HG03064 (cell line): Measurements from ENCODE around the gene MTX2.
"Not testable (repeated sequence)": the region's sequence is repeated elsewhere in the genome, so short reads cannot be mapped to it uniquely, and the experiment has no call there.

Source experiments
- ATAC-seq: cut with Tn5 transposase; IDR thresholded peaks from one replicate; pipeline ENCODE4 v1.9.1; 2021; ENCODE audit warnings: low read depth; ENCODE audit not compliant: unreplicated experiment

The MTX2 gene

DNA sequence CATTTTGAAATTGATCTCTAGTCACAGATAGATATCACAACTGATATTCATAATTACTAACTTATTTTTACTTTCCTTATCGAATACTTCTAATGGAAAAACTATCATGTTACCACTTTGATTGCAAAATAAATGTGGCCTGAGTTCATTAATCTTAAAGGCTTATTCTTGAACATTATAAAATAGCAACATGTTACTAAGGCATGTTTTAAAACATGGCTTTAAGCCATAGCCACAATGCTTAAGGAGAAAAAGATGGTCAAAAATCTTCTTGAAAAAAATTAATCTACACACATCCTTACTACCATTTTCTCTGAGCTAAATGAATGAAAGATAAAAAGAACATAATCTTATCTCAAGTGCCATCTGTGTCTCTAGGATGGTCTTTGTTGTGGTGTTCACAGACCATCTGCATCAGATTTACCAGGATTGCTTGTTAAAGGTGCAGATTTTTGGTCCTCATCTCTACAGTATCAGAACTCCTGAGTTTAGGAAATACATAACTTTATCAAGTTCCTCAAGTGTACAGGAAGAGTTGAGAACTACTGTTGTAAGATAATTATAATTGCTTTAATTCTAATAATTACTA lies 15.3 kb downstream of the MTX2 start:
- ATAC-seq: no peak

- ATAC-seq: no peak
Observed at GRCh38 chr2:176285321-176285720, 16.1 kb downstream of the MTX2 start.

GRCh38 chr2:176291335-176291734 lies 22.1 kb downstream of the MTX2 start:
- ATAC-seq: no peak

- peak; percentile 96 for ATAC-seq
Observed at GRCh38 chr2:176291809-176292283, 22.6 kb downstream of the MTX2 start.

GRCh38 chr2:176292608-176293007 lies 23.4 kb downstream of the MTX2 start:
- no peak for ATAC-seq

GRCh38 chr2:176293334-176293733 lies 24.1 kb downstream of the MTX2 start:
- ATAC-seq: no peak

DNA sequence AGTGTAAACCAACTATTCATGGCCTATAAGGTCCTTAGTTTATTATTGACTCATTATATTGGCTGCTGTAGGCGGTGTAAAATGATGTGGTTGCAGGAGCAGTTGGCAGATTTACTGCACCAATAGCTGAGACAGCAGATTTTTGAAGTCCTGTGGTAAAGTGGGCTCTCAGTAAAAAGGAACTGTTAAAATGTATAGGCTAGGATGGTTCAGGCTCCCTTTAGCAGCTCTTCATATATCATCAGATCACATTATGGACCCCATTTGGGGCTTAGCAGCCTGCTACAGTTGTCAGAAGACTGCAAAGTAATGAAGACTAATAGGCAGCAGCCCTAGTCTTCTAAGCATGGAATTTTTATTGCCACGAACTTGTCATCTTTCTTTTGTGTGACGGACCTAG lies 27.8 kb downstream of the MTX2 start:
- ATAC-seq: no peak

- ATAC-seq: no peak
Observed at GRCh38 chr2:176297737-176298136, 28.5 kb downstream of the MTX2 start.

GRCh38 chr2:176306020-176306419 lies 36.8 kb downstream of the MTX2 start:
- ATAC-seq: not testable (repeated sequence)

DNA sequence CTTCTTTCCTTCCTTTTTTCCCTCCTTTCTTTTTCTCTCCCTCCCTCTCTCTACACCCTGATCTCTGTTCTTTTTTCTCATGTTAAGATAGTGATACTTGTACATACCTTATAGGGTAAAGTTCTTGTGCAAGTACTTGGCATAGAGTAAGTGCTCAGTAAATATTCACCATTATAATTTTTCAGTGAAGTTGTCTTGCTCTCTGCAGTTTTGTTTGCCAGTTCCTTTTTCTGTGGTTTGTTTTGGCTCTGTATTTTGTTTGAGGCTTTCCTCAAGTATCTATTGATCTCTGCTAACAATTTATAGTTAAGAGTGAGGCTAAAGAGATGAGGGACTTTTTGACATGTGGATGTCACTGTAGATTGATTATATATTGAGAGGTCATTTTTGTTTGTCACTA lies 48.0 kb downstream of the MTX2 start:
- no peak for ATAC-seq

DNA sequence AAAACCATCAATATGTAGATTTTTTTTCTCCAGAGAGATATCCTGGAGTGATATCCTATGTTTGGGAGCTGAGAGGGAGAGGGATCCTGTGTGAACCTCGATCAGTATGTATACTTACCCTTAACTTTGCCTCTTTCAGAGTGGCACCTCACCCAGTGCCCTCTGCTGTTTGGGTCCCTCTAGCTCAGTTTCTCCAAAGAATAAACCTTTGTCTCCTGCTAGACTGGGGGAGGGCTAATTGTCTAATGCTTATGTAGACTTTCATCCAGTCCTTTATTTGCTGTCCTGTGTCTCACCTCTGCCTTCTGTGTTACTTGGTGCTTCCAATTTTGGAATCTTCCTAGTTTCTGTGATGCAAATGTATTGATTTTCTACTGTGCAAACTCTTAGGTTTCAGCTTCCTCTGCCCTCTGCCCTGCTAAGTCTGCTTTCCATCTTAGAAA lies 48.4 kb downstream of the MTX2 start:
- no peak for ATAC-seq

- no peak for ATAC-seq
Observed at GRCh38 chr2:176321916-176322315, 52.7 kb downstream of the MTX2 start.

DNA sequence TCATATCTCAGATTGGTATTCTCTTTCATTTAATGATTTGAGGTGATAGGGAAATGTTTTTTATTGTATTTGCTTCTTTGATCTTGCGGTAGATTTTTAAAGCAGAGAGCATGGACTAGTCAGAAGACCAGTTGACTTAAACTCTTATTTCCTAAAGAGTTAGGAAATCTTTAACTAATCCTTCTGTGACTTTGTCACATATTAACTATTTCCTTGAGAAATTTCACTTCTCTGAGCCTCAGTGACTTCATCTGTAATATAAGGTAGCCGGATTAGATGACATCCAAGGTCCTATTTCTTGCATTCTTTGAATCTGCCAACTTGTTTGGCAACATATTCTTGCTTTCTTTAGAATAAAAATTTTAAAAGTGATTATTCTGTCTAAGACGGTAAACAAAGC lies 55.6 kb downstream of the MTX2 start:
- no peak for ATAC-seq

DNA sequence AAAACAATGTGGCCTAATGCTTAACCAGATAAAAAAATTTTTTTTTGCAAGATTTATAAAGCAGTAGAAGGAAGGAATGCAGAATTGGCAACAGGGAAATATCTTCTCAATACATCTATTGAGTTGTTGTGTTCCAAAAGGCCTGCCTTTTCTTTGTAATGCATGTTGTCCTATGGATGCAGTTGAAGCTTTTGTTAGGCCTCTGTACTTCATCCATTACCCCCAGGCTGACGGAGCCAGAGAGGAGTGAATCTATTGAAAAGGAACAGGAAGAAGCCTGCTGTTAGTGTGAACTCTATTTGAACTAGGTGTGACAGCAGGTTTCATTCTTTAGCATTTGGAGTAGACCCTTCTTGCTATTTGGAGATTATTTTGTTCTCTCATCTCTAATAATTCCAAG lies 56.5 kb downstream of the MTX2 start:
- ATAC-seq: no peak

DNA sequence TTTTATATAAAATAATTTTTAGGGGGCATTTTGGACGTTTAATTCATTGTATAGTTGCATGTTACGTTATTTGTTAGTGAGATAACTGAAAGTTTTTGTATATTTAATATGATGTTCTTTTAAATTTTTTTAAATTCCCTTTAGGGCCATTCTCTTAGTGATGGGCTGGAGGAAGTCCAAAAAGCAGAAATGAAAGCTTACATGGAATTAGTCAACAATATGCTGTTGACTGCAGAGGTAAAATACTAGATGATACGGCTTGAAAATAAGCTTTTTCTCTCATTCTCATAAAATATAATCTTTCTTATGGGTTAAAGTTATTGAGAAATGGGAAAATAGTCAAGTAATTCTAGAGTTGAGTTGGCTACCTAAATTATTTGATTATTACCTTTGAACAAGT lies 58.9 kb downstream of the MTX2 start:
- no peak for ATAC-seq

DNA sequence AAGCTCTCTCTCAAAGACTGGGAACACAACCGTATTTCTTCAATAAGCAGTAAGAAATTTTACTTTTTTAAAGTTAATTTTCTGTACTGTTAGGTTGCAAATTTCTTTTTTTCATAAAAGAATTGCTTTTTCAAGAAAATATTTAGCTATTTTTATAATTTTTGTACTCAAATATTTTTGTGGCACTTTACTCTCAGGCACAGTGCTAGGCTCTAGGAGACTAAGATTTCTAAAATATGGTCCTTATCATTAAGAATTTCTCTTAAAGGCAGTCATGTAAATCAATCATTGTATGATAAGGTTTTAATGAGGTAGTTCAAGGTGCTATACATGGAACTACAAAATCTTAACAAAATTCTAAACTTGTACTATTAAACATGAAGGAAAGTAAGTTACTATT lies 61.4 kb downstream of the MTX2 start:
- no peak for ATAC-seq

- ATAC-seq: no peak
Observed at GRCh38 chr2:176331646-176332045, 62.4 kb downstream of the MTX2 start.

- no peak for ATAC-seq
Observed at GRCh38 chr2:176334729-176335128, 65.5 kb downstream of the MTX2 start.

DNA sequence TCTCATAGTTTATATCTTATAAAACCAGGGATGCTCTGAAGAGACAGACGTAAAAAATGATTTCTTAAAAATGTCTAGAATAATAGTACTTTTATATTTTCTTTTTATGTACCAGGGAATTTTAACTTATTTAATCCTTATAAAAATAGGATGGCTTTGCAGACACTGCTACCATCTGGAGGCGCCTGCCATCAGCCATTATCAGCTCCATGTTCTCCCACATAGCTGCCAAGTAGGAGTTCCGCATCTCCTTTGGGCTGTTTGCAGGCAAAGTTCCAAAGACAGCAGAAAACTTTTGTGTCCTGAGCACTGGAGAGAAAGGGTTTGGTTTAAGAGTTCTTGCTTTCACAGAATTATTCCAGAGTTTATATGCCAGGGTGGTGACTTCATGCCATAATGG lies 69.2 kb downstream of the MTX2 start:
- no peak for ATAC-seq

DNA sequence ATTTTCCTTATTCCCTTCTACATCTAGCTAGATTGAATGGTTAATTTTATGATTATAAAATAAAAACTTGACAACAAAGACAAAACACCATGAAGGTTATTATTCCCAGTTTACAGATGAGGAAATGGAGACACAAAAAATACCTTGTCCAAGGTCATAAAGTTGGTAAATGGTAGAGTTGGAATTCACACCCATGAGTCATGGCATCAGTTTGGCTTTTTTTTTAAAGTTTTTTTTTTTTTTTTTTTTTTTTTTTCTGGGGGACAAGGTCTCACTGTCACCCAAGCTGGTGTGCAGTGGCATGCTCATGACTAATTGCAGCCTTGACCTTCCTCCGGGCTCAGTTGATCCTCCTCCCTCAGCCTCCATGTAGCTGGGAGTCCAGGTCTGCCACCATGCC lies 70.0 kb downstream of the MTX2 start:
- no peak for ATAC-seq

DNA sequence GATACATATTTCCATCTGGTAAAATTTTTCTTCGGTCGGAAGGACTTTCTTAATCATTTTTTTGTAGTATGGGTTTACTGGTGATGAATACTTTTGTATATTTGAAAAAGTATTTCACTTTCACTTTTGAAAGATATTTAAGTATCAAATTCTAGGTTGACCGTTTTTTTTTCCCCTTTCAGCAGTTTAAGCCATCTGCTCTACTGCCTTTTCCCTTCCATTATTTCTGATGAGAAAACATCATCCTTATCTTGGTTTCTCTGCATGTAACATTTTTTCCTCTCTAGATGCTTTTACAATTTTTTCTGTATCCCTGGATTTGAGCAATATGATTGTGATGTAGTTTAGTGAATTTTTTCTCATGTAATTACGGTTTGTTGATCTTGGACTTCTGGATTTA lies 87.0 kb downstream of the MTX2 start:
- ATAC-seq: no peak

GRCh38 chr2:176364273-176364977 lies 95.2 kb downstream of the MTX2 start:
- no peak for ATAC-seq
